Endothelial cell of umbilical vein (primary cell): ENCODE results near the gene SIM1. TPM values are rescaled to one million over a fixed set of nuclear protein-coding genes. Genes with fewer than 3 reads are reported as not detected.

ENCODE experiments used
- BruUV-seq: library from RNA; stranded (reverse); fragments of 400-500 nt; replicated peaks from 2 replicates; lab custom pipeline; 2021; lab: Mats Ljungman, UMichigan
- CTCF ChIA-PET: fragments of 300-600, 350-600 bp; sonication (Branson Sonifier 250); formaldehyde crosslinking; loops from one replicate; lab custom pipeline; 2021; ENCODE audit warnings: antibody characterized with exemption, inconsistent platforms; lab: Charles Lee
- POLR2A ChIA-PET: fragments of 300-600, 350-600 bp; sonication (Branson Sonifier 250); formaldehyde crosslinking; loops from one replicate; lab custom pipeline; 2021; ENCODE audit warnings: antibody characterized with exemption, inconsistent platforms; lab: Charles Lee
- DNase-seq: peaks from one replicate; pipeline ENCODE4 v3.0.0-alpha.2; 2011; ENCODE audit warnings: low read depth, low spot score
- FAIRE-seq: peaks from 2 replicates; lab custom pipeline; 2011; peaks lifted over from hg19 to GRCh38; lab: Jason Lieb, UNC
- H2AFZ ChIP-seq: 2 replicates; pipeline ENCODE4 v1.6.0; 2012; ENCODE audit warnings: low read depth, low read length, control low read depth, inconsistent platforms
- H3K27ac ChIP-seq: 2 replicates; pipeline ENCODE4 v1.5.1; 2011; ENCODE audit warnings: low read depth, mild to moderate bottlenecking, control low read depth, low read length, moderate library complexity; ENCODE audit not compliant: insufficient read depth
- H3K27me3 ChIP-seq, 2 experiments: 2 replicates each; pipeline versions ENCODE4 v1.6.0 to v1.6.1; 2011; ENCODE audit warnings: low read length in 2 of 2, mixed read lengths in 1 of 2; ENCODE audit not compliant: control insufficient read depth in 2 of 2, insufficient read depth in 2 of 2
- H3K36me3 ChIP-seq, 2 experiments: 2 replicates in 1 of 2; 3 replicates in 1 of 2; pipeline ENCODE4 v1.5.1; 2011; ENCODE audit warnings: low read length in 2 of 2, mild to moderate bottlenecking in 1 of 2, moderate library complexity in 1 of 2; ENCODE audit not compliant: control insufficient read depth in 2 of 2, insufficient read depth in 2 of 2; ENCODE audit errors: extremely low read depth in 1 of 2
- H3K4me1 ChIP-seq: 3 replicates; pipeline ENCODE4 v1.5.1; 2011; ENCODE audit warnings: mild to moderate bottlenecking, low read length; ENCODE audit not compliant: control insufficient read depth, insufficient read depth; ENCODE audit errors: extremely low read depth
- H3K4me2 ChIP-seq: 2 replicates; pipeline ENCODE4 v1.6.1; 2011; ENCODE audit warnings: low read length, control low read depth, mixed read lengths; ENCODE audit not compliant: insufficient read depth
- H3K4me3 ChIP-seq, 3 experiments: fragments of 200-600 bp in 1 of 3; sonication (generic), shearing (Covaris generic) in 1 of 3; replicated peaks in 1 of 3; 2 replicates each; pipeline ENCODE4 v1.5.1; 2011 to 2016; ENCODE audit warnings: control low read depth in 3 of 3, low read length in 3 of 3, mild to moderate bottlenecking in 2 of 3, inconsistent platforms in 1 of 3, low read depth in 1 of 3, moderate library complexity in 1 of 3; ENCODE audit not compliant: insufficient read depth in 1 of 3
- H3K79me2 ChIP-seq: 2 replicates; pipeline ENCODE4 v1.6.0; 2012; ENCODE audit warnings: low read length, inconsistent platforms; ENCODE audit not compliant: control insufficient read depth, insufficient read depth
- H3K9ac ChIP-seq: replicated peaks from 2 replicates; pipeline ENCODE3; 2011; ENCODE audit warnings: low read length, control low read depth; ENCODE audit not compliant: insufficient read depth; ENCODE audit errors: extremely low read depth
- H3K9me1 ChIP-seq: replicated peaks from 3 replicates; pipeline ENCODE4 v1.6.0; 2011; ENCODE audit warnings: mild to moderate bottlenecking, low read length; ENCODE audit not compliant: control insufficient read depth, insufficient read depth; ENCODE audit errors: extremely low read depth
- H3K9me3 ChIP-seq: replicated peaks from 2 replicates; pipeline ENCODE4 v1.5.1; 2012; ENCODE audit warnings: low read length, inconsistent platforms; ENCODE audit not compliant: control insufficient read depth, insufficient read depth
- H4K20me1 ChIP-seq: replicated peaks from 2 replicates; pipeline ENCODE3; 2011; ENCODE audit warnings: mild to moderate bottlenecking, low read length; ENCODE audit not compliant: control insufficient read depth, insufficient read depth; ENCODE audit errors: extremely low read depth
- EZH2 ChIP-seq: IDR thresholded peaks from 2 replicates; pipeline ENCODE4 v1.6.1; 2012; ENCODE audit warnings: borderline replicate concordance, low read depth, mild to moderate bottlenecking, moderate library complexity, low read length, inconsistent platforms; ENCODE audit not compliant: severe bottlenecking
- GATA2 ChIP-seq: IDR thresholded peaks from 2 replicates; pipeline ENCODE4 v1.7.0; 2011; ENCODE audit warnings: low read depth, mild to moderate bottlenecking, moderate library complexity, mixed read lengths, low read length; ENCODE audit not compliant: insufficient read length, insufficient read depth
- dilution Hi-C: fragments of 300-500 bp; cut with MboI; formaldehyde crosslinking; loops from one replicate; pipeline ENCODE4 v1.15.0; 2019; ENCODE audit warnings: low sequenced_read_pairs; ENCODE audit not compliant: extremely low pct_ligation_motif_present
- intact Hi-C: fragments of 100-400 bp; cut with micrococcal nuclease; formaldehyde crosslinking; loops from one replicate; pipeline ENCODE4 v1.10.0; 2022
- polyA plus RNA-seq, 4 experiments: library from polyadenylated mRNA; depleted of rRNA in 3 of 4; stranded (reverse) in 3 of 4; unstranded in 1 of 4; fragments of >200 nt; gene quantifications; 2 replicates each; pipeline versions ENCODE4 v1.2.1 to v1.2.3, GENCODE V29; 2011 to 2012; ENCODE audit warnings: missing spikeins in 1 of 4
- total RNA-seq: library from RNA; stranded (reverse); gene quantifications from 2 replicates; pipeline ENCODE4 v1.2.3, GENCODE V29; 2021
- TF ChIP-seq, protein P1 (sequence below): IDR thresholded peaks from 2 replicates; pipeline ENCODE4 v1.6.1; 2011; ENCODE audit not compliant: insufficient read depth, insufficient read length

Gene SIM1
- total and polyA plus RNA-seq, 2 donors (not counting 3 experiments of a cell fraction or from before 2014, with no cell fraction given), result 0.14 to 0.29 TPM

DNA sequence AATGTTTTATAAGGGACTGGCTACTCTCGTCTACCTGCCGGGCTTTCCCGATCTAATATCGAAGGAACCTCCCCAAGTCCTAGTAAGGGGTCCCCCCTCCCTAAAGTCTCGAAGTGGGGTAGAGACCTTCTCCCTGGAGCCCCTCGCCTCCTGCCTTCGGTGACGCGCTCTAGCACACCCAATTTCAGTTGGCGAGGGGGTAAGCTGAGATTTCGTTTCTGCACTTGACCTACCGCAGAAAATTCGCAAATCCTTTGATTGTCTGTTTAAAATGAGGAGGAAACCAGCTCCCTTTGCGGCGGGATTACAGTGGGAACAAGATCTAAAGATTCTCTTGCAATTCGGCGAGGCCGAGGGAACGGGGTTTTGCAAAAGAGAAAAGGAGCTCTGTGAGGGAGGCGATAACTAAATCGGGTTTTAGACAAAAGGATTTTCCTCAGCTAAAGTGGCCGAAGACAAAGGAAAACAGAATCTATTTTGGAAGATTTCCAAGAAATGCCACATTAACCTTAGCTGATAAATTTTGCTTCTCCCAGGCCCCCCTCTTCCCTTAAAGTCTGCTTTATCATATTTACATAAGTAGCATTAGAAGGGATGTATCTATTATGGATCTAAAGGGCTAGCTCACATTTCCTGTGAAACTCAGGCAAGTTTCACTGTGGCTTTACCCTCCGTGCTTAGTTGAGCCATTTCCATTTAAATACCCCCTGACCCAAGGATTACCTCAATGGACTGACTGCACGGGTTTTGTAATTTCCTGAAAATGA lies 8.4 kb downstream of the SIM1 start:
- DNase-seq (peak; percentile 47), FAIRE-seq (peak; percentile 85)
- dilution Hi-C loops, result loop anchor here (25.0 kb wide), 1 partner anchor 344 kb away; no protein-coding TSS in a partner anchor
- Histone ChIP-seq H3K79me2 (no peaks in the 10 kb centered on the region), H3K9me3 (no peaks in the 10 kb centered on the region), H3K9ac (no peak overlapping the region), H4K20me1 (no peaks in the 10 kb centered on the region), H3K36me3 (no peaks in the 10 kb centered on the region), H2AFZ (no peak overlapping the region), H3K27me3 (peaks cover 82 to 98% of the 10 kb centered on the region in 2 experiments), H3K27ac (no peak overlapping the region), H3K4me2 (no peak overlapping the region), H3K4me3 (no peak overlapping the region), H3K9me1 (no peaks in the 10 kb centered on the region), H3K4me1 (peaks cover 9% of the 10 kb centered on the region)
- CTCF ChIA-PET, result interaction anchor here (0.8 to 1.3 kb wide), 7 partner anchors 9 to 339 kb away, joined by 3 to 6 read pairs (median 4); partner anchors contain the start of gene SIM1
- intact Hi-C loops, result loop anchor here (5.0 kb wide), 2 partner anchors 104 to 536 kb away; no protein-coding TSS in a partner anchor
- TF ChIP-seq EZH2 (peak; percentile 88), GATA2 (no peak)
- POLR2A ChIA-PET, result no interaction called here
- BruUV-seq, result no TSS peak

DNA sequence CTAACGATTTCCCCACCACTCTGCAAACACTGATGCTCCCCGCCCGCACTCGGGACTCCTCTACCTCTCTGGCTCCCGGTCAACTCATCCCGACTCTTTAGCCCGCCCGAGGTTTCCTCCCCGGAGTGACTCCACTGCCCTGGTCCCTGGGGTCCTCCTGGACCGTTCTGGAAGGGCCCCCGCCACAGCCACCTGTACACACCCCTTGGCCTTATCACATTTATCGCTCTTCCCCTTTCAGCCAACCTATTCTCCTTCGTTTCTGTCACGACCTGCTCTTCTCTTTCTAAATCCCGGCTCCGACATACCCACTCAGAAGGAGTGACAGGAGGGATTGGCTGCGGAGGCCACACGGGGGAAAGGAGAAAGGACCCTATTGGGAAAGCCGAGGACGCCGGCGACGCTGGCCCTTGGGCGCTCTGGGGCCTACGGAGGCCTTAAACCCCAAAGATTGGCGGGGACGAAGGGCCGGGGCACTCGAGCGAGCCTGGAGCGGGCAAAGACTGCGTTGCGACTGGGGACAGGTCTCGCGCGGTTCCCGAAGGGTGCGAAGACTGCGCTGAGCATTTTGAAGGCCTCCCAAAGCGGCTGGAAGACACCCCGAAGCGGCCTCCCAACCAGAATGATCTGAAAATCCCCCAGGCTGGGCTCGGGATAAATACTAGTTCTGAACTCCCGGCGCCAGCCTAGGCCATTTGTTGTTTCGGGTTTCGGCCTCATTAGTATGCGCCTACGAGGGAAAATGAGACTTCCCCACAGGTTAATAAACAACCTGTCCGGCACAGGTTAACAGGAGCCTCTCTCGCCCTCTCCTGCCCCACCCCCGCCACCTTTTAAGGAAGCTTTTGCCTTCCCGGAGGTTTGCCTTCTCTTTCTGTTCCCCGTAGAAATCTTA lies 9.2 kb downstream of the SIM1 start:
- Histone ChIP-seq H3K79me2 (no peaks in the 10 kb centered on the region), H3K4me2 (peak overlapping the region; percentile 12), H3K9me3 (no peaks in the 10 kb centered on the region), H3K9ac (no peak overlapping the region), H3K27me3 (peaks cover 76 to 94% of the 10 kb centered on the region in 2 experiments), H4K20me1 (no peaks in the 10 kb centered on the region), H3K4me3 (no peak overlapping the region), H3K4me1 (peaks cover 8% of the 10 kb centered on the region), H3K36me3 (no peaks in the 10 kb centered on the region), H3K27ac (no peak overlapping the region), H3K9me1 (no peaks in the 10 kb centered on the region), H2AFZ (peak overlapping the region; percentile 21)
- peak; percentile 48 for FAIRE-seq
- intact Hi-C loops, result loop anchor here (5.0 kb wide), 2 partner anchors 103 to 537 kb away; no protein-coding TSS in a partner anchor
- no peak for DNase-seq
- ChIA-PET CTCF (interaction anchor here (0.9 to 1.9 kb wide), 7 partner anchors 9 to 339 kb away, joined by 3 to 6 read pairs (median 4); partner anchors contain the start of gene SIM1), POLR2A (no interaction called here)
- no TSS peak for BruUV-seq
- dilution Hi-C loops, result loop anchor here (25.0 kb wide), 1 partner anchor 343 kb away; no protein-coding TSS in a partner anchor
- TF ChIP-seq EZH2, result peak; percentile 98
- TF ChIP-seq, protein P1, sequence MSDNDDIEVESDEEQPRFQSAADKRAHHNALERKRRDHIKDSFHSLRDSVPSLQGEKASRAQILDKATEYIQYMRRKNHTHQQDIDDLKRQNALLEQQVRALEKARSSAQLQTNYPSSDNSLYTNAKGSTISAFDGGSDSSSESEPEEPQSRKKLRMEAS, result no peak
